GM11168 (cell line): ENCODE results near the gene SLC19A2.

Experiments
- in situ Hi-C: fragments of 300-500 bp; cut with MboI; formaldehyde crosslinking; loops from one replicate; pipeline ENCODE4 v1.12.0; 2022; ENCODE audit warnings: low sequenced_read_pairs; ENCODE audit not compliant: unreplicated experiment

SLC19A2 gene

GRCh38 chr1:169483500-169483966 is 2.2 kb downstream of the SLC19A2 start:
- in situ Hi-C loops, result loop anchor here (10.0 kb wide), 1 partner anchor 61 kb away; no protein-coding TSS in a partner anchor

GRCh38 chr1:169479363-169480066 is 6.2 kb downstream of the SLC19A2 start:
- in situ Hi-C loops, result loop anchor here (10.0 kb wide), 1 partner anchor 65 kb away; no protein-coding TSS in a partner anchor

DNA sequence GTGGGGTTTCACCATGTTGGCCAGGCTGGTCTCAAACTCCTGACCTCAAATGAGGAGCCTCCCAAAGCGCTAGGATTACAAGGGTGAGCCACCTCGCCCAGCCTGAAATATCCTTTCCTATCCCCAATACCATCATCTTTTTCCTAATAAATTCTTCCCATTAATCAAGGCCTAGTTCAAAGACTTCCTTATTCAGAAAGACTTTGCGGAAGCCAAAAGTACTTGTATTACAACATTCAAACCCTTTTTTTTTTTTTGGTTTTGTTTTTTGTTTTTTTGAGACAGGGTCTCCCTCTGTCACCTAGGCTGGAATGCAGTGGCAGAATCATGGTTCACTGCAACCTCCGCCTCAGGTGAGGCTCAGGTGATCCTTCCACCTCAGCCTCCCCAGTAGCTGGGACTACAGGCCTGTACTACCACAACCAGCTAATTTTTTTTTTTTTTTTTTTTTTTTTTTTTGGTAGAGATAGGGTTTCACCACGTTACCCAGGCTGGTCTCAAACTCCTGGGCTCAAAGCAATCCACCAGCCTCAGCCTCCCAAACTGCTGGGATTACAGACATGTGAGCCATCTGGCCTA is 7.6 kb downstream of the SLC19A2 start:
- in situ Hi-C loops, result no loop called here

- in situ Hi-C loops, result no loop called here
Observed at GRCh38 chr1:169475806-169476387, 9.8 kb downstream of the SLC19A2 start.

DNA sequence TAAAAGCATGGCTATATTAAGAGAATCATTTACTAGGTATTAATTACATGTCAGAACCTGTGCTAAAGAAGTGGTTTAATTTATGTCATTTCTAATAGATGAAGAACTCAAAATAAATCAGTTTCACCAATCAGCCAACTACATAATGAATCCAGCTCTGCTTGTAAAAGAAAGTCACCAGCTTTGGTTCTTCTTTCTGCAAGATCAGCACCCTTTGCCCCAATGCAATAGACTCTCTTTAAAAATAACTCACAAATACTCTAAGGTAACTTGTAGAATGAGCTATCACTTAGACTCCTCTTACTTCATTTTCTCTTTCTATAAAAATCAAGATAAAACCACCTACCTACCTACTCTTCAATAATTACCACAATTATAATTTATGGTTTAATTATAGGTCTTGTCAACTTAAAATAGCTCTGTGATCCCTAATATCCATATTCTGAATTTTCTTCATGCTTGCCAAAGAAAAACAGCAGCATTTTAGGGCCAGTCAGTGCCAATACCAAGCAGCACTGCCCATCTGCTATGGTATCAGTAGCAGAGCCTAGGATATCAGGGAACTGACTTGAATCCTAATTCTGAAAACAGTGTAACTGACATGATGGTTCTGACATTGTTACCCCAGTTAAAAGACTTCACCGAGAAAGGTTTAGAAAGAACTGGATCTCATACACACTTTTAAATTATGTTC is 11.3 kb downstream of the SLC19A2 start:
- in situ Hi-C loops, result no loop called here

DNA sequence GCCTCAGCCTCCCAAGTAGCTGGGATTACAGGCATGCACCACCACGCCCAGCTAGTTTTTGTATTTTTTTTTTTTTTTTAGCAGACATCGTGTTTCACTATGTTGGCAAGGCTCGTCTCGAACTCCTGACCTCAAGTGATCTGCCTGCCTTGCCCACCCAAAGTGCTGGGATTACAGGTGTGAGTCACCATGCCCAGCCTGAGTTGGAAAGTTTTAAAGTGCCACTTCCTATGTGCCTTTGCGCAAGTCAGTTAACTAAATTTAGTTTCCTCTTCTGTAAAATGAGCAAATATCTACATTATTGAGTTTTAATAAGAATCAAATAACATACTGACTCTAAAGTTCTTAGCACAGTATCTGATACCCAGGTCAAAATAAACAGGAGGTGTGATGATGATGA is 12.4 kb downstream of the SLC19A2 start:
- in situ Hi-C loops, result no loop called here

DNA sequence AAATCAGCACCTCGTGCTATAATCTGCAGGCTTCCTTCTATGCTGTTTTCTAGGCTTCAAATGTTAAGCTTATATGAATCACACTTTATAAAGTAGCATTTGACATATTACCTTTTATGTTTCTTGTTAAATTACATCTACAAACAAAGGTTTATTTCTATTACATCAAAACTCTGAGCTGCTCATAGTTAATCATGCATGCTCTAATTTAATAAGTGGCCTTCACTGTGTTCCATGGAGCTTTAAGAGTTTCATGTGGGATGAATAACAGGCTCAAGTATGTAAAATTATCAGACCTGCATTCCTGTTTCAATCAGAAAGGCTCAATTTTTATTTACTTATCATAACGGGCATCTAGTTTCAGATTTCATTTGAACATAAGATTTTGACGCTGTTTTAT is 13.0 kb downstream of the SLC19A2 start:
- in situ Hi-C loops, result no loop called here

DNA sequence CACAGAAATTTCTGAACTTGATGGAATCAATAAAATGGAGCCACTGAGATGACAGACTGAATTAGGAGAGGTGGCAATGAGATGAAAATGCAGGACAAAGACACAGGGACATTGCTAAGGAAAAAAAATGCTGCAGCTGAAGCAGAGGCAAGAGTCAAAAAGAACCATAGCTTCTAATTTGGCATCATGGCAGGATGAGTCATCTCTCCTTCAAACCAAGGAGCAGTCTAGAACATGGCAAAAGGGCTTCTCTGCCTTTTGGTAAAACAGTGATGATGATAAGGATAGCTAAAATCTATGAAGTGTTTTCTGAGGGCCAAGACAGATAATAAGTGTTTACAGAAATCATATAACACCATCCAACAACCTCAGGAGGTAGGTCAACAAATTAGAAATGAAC is 16.8 kb downstream of the SLC19A2 start:
- in situ Hi-C loops, result no loop called here

DNA sequence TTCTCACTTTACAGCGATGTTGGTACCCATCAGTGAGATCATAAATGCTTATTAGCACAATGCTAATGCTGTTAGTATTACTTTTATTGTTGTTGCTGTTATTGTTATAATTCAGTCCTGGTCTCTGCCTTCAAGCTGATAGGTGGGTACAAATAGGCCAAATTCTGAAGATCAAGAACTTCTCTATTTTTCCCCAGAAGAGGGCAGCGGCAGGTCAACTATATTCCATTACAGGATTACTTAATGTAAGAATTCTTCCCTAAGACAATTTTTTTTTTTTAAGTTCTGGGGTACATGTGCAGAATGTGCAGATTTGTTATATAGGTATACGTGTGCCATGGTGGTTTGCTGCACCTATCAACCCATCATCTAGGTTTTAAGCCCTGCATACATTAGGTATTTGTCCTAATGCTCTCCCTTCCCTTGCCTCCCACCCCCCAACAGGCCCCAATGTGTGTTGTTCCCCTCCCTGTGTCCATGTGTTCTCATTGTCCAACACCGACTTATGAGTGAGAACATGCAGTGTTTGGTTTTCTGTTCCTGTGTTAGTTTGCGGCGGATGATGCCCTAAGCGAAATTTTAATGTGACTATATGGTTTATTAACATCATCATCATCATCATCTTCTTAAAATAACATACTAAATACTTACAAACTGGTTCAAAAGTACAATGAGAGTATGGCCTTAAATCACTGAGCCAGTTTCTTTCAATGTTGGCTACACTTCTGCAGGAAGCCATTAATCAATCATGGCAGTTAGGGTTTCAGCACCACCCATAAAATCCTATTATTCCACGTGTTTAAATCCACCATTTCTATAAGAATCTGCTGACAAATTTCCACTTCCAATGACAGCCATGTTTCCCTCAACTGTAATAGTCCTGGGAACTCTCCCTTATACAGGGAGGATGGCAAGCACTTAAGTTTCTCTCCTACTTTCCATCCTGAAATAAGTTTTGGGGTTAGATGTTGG is 19.2 kb downstream of the SLC19A2 start:
- in situ Hi-C loops, result no loop called here

DNA sequence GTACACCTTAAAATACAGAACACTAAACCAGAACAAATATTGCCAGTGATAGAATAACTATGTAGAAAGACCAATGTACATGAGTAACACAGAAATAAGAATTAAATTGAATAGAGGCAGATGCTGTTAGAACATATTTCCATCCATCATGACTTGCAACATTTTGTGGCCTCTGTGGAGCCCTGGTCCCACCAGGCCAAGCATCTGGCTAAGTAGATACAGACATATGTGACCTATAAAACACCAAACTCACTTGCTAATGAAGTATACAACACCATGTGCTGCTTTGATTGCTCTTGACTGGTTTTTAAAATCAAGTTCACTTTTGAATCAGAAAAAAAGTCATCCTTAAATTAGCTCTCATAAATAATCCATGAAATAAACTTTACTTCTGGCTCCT is 20.5 kb downstream of the SLC19A2 start:
- in situ Hi-C loops, result no loop called here

GRCh38 chr1:169462385-169462784 is 23.4 kb downstream of the SLC19A2 start:
- in situ Hi-C loops, result no loop called here

DNA sequence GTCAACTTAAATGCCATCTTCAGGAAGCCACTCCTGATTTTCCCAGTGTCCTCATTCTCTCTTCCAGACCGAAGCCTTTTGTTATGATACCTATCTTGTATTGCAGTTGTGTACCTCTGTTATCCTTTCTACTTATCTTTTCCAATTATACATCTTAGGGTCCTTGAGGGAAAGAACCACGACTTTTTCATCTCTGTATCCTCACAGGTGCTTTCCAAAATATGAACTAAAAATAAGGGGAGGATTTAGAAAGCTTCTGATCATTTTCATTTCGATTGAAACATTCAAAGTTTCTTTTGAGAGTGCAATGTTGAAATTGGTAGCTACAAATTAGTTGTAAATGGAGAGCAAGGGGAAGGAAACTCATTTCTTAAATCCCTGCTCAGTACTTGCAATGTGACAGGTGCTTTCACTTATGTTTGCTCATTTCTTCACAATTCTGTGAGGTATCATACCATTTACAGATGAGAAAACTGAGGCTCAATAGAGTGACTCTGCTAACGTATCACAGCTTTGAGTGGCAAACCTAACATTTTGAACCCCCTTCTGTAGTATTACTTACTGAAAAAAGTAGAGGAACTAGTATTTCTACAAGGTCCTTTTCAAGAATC is 24.2 kb downstream of the SLC19A2 start:
- in situ Hi-C loops, result no loop called here

DNA sequence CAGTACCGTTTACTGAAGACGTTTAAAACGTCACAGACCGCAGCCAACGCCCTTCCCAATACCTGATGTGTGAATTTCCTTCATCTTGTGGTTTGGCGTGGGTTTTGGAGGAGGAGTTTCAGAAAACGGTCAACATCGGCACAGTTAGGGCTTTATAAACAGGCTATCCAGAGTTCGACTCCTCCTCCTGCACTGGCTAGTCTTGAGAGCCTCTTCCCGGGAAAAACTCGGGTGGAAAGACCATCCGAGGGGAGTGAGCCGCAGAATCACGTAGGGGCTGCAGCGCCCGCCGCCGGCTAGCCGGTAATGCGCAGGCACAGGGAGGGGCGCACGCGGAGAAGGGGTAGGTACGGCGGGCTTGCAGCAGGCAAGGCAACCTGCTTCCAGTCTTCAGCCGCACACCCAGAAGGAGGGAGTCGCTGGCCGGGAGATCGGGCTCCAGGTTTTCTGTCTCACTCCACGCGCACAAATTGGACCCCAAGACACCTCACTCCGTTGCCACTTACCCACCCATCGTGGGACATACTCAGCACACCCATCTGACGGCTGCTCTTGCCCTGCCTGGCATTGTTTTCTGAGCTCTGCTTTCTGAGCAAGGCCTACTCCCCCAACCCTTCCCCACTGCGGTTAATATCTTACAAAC is 25.4 kb downstream of the SLC19A2 start:
- in situ Hi-C loops, result no loop called here

DNA sequence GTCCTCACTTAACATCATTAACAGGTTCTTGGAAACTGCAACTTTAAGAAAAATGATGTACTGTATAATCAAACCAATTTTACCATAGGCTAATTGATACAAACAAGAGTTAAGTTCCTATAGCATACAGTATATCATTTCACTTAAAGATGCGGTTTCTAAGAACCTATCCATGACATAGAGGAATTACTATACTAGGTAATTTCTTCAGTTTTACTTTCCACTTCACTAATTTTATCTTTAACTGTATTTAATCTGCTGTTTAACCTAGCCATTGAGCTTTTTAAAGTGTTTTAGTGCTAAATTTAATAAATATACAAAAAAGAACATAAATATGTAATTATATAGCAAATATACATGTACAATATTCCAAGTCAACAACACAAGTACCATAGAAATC is 28.3 kb downstream of the SLC19A2 start:
- in situ Hi-C loops, result no loop called here

DNA sequence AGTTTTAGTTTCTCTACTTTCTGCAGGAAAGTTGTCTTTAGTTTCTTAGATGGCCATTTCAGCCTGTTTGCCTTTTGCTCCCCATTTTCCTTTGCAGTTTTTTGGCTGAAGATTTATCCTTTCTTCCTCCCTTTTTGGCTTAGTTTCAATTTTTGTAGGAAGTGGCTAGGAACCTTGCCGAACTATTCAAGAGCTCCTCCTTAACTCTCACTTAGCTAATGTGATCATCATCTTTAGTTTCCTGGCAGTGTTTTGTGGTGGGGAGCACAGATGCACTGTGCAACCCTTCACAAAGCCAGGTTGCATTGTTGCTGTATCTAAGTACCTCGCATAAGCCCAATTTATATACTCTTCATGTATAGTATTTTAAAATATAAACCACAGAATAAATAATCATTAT is 29.7 kb downstream of the SLC19A2 start:
- in situ Hi-C loops, result no loop called here

DNA sequence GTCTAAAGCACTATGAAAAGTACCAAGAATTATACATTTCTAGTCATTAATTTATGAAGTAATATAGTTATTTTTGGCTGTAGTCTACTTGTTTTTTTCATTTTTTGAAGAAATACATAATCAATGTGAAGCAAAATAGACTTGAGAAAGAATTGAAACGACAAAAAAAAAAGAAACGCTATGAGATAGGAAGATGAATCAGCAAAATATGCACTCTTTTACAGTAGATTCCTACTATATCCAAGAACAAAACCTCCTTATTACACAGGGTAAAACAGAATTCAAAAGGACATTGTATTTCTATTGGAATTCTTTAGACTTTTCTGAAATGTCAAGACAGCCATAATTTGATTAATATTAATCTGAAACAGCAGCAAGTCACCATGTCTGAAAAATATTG is 32.8 kb downstream of the SLC19A2 start:
- in situ Hi-C loops, result no loop called here

DNA sequence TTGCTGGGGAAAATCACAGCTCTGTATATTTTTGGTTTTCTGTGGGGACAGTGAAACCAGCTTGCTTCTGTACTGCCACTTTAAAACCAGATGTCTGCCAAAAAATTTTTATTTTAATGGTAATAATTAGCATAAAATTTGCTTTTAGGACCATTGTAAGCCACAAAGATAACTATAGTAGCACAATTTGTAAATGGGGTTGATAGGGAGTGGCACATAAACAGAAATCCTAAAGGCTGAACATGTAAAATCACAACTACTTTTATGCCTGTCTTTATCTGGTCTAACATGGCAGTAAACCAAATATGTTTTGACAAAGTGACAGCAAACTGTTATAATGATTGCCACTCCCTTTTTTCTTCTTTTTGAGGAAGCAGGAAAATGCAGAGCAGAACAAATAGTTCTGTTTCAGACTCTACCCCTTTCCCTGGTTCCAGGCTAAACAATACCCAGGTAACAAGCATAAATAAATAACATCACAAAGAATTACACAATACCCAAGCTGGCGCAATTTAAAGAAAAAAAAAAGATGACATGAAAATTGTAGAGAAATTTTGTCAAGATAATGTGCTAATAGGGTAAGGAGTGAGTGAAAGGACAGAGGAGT is 34.4 kb downstream of the SLC19A2 start:
- in situ Hi-C loops, result no loop called here

GRCh38 chr1:169443923-169444322 is 41.8 kb downstream of the SLC19A2 start:
- in situ Hi-C loops, result no loop called here
